ENCODE measurements around the gene CCP110. TPM values are rescaled to one million over a fixed set of nuclear protein-coding genes. Genes with fewer than 3 reads are reported as not detected.

CCP110 gene
- total and polyA plus RNA-seq, 4 experiments from 2014 or later = 7.3 to 21.3 (median 15.4) TPM

DNA sequence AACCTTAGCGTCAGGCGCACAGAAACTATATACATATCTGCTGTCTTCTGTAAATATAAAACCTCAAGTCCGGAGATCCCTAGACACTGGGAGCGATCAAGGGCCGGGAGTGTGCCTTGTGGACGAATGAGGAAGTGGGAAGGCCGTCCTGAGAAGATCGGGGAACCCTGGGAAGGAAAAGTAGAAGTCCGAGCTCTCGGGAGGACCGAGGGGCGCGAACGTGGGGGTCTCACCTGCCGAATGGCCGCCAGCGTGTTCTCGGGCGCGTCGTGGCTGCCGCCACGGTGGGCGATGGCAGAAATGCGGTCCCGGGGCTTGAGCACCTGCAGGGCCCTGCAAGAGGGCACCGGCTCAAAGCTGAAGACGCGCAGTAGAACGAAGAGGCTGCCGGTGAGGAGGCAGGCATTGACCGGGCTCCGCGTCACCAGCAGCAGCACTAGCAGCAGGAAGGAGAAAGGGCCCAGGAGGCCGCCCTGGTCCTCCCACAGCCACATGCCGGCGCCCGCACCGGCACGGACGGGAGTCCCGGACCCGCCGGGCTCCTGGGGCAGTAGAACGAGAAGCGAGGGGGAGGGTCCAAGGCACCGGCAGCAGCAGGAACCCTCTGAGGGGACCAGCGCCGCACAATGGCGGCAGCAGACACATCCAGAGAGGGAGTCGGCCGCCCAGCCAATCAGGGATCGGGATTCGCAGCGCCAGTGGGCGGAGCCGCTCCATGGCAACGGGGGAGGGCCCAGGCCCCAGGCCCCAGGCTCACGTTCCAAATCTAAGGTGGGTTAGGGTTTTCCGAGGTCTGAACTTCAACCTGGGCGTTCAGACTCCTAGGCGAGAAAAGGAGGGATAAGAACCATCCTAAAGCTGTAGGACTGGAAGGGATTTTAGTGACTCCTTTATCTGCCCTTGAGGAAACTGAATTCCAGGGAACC, 2.0 kb upstream of the CCP110 start, which contains the start of gene GDE1:
TSS of gene GDE1 (minus strand) at position 628 of the 926 bp plus-strand sequence. CDS start at position 494, 134 bp downstream.
- Mint-ChIP-seq H3K27me3 (no peaks in the 10 kb centered on the region), H3K27ac (peak within 1 kb of the TSS; percentile 73 to 98 (median 95)), H3K4me3 (peak within 1 kb of the TSS; percentile 95 to 99 (median 96)), H3K36me3 (peaks cover 6 to 22% of the 10 kb centered on the region in 2 donors), H3K4me1 (peaks cover 45 to 74% (median 55%) of the 10 kb centered on the region in 4 donors), H3K9me3 (no peaks in the 10 kb centered on the region)
- Histone ChIP-seq H3K4me3 (ENCODE audit: low read length in 2 of 2) (peak within 1 kb of the TSS; percentile 87 to 89), H3K27ac (ENCODE audit: low read depth, low read length) (peak within 1 kb of the TSS; percentile 78), H3K27me3 (ENCODE audit: insufficient read depth, low read length) (no peaks in the 10 kb centered on the region), H3K9me3 (ENCODE audit: control insufficient read depth in 1 of 2, low read length in 2 of 2) (no peaks in the 10 kb centered on the region), H3K36me3 (ENCODE audit: insufficient read depth, low read length) (no peaks in the 10 kb centered on the region), H3K4me1 (ENCODE audit: insufficient read depth, low read length) (peaks cover 70% of the 10 kb centered on the region)
- peak; percentile 88 to 93 (median 89) for DNase-seq
- intact Hi-C loops (cut with micrococcal nuclease) = loop anchor here (2.0 to 10.0 kb wide), 3 partner anchors 197 to 1219 kb away; partner anchors contain the start of genes IQCK, KNOP1, SMG1 and THUMPD1
- ChIA-PET POLR2A (ENCODE audit: partially characterized antibody) (interaction anchor here (1.0 to 2.7 kb wide), 3 partner anchors 16 to 33 kb away, joined by 3 to 28 read pairs (median 7); partner anchors contain the start of gene VPS35L), CTCF (ENCODE audit: partially characterized antibody) (interaction anchor here (1.6 to 3.4 kb wide), 3 partner anchors 19 to 36 kb away, joined by 5 to 20 read pairs (median 12); partner anchors contain the start of gene VPS35L)

DNA sequence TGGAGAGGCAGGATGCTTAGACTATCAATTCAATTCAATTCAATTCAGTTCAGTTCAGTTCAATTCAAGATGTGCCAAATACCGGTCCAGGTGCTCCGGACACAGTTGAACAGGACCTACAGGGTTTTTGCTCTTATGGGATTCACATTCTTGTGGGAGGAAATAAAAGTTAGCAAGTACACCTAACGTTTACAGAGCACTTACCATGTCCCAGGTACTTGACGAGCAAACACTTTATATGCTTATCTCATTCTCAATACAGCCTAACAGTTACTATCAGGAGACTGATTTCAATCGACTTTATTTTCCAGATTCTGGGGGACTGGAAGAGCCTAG, 1.4 kb upstream of the CCP110 start:
- Mint-ChIP-seq H3K36me3 (peaks cover under 1 to 16% of the 10 kb centered on the region in 2 donors), H3K4me3 (peak overlapping the region; percentile 95 to 99 (median 96)), H3K9me3 (no peaks in the 10 kb centered on the region), H3K27ac (peak overlapping the region; percentile 73 to 98 (median 95)), H3K27me3 (no peaks in the 10 kb centered on the region), H3K4me1 (peaks cover 39 to 68% (median 49%) of the 10 kb centered on the region in 4 donors)
- POLR2A ChIA-PET (ENCODE audit: partially characterized antibody) = interaction anchor here (2.7 kb wide), 1 partner anchor 33 kb away, joined by 28 read pairs; the partner anchor contains the start of gene VPS35L
- H3K36me3 ChIP-seq (ENCODE audit: insufficient read depth, low read length) = no peaks in the 10 kb centered on the region
- intact Hi-C loops (cut with micrococcal nuclease) = loop anchor here (2.0 to 10.0 kb wide), 3 partner anchors 196 to 1218 kb away; partner anchors contain the start of genes IQCK, KNOP1, SMG1 and THUMPD1
- peak overlapping the region in 1 of 2 donors; percentile 89 for H3K4me3 ChIP-seq (ENCODE audit: low read length in 2 of 2)
- DNase-seq = no peak
- H3K27ac ChIP-seq (ENCODE audit: low read depth, low read length) = peak overlapping the region; percentile 78
- H3K9me3 ChIP-seq (ENCODE audit: control insufficient read depth in 1 of 2, low read length in 2 of 2) = no peaks in the 10 kb centered on the region
- H3K27me3 ChIP-seq (ENCODE audit: insufficient read depth, low read length) = no peaks in the 10 kb centered on the region
- CTCF ChIA-PET (ENCODE audit: partially characterized antibody) = interaction anchor here (3.4 kb wide), 1 partner anchor 33 kb away, joined by 20 read pairs; the partner anchor contains the start of gene VPS35L
- H3K4me1 ChIP-seq (ENCODE audit: insufficient read depth, low read length) = peaks cover 67% of the 10 kb centered on the region

DNA sequence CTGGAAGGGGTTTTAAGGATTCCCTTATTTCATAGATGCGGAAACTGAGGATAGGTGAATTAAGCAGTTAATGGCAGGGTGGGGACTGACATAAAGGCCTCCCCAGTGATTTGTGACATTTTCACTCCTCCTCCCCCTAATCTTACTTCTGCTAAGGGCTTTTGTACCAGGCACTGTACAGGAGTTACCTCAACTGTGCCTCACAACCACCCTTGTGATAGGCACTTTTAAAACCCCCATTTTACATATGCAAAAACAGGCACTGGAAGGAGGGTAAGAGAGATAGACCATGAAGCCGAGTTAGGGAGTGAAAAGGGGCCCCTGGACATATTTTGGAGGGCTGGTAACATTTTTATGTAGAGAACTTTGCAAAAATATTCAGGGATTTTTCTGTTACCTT, 982 bp upstream of the CCP110 start:
- no peaks in the 10 kb centered on the region for H3K36me3 ChIP-seq (ENCODE audit: insufficient read depth, low read length)
- Mint-ChIP-seq H3K9me3 (no peaks in the 10 kb centered on the region), H3K36me3 (peaks cover 0 to 13% of the 10 kb centered on the region in 2 donors), H3K27ac (peak overlapping the region in 6 of 7 donors; percentile 57 to 98 (median 94)), H3K4me3 (peak overlapping the region in 5 of 8 donors; percentile 20 to 99 (median 96)), H3K4me1 (peaks cover 36 to 64% (median 45%) of the 10 kb centered on the region in 4 donors), H3K27me3 (no peaks in the 10 kb centered on the region)
- H3K4me3 ChIP-seq (ENCODE audit: low read length in 2 of 2) = no peak overlapping the region
- peaks cover 63% of the 10 kb centered on the region for H3K4me1 ChIP-seq (ENCODE audit: insufficient read depth, low read length)
- no peak for DNase-seq
- intact Hi-C loops (cut with micrococcal nuclease) = loop anchor here (1.0 to 10.0 kb wide), 7 partner anchors 33 to 1218 kb away; partner anchors contain the start of genes ARL6IP1, COQ7, IQCK and KNOP1
- ChIA-PET CTCF (ENCODE audit: partially characterized antibody) (interaction anchor here (3.4 kb wide), 1 partner anchor 33 kb away, joined by 20 read pairs; the partner anchor contains the start of gene VPS35L), POLR2A (ENCODE audit: partially characterized antibody) (interaction anchor here (2.7 to 3.5 kb wide), 2 partner anchors 32 to 33 kb away, joined by 28 to 66 read pairs; partner anchors contain the start of gene VPS35L)
- no peaks in the 10 kb centered on the region for H3K9me3 ChIP-seq (ENCODE audit: control insufficient read depth in 1 of 2, low read length in 2 of 2)
- H3K27me3 ChIP-seq (ENCODE audit: insufficient read depth, low read length) = no peaks in the 10 kb centered on the region
- peak overlapping the region; percentile 78 for H3K27ac ChIP-seq (ENCODE audit: low read depth, low read length)

DNA sequence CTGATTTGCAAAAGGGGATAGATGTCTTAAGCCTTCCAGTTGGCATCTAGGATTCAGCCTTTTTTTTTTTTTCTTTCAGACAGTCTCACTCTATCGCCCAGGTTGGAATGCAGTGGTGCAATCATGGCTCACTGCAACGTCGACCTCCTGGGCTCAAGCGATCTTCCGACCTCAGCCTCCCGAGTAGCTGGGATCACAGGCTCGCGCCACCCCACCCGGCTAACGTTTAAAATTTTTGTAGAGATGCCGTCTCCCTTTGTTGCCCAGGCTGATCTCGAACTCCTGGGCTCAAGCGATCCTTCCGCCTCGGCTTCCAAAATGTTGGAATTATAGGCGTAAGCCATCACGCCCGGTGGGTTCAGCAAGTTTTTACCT, 571 bp upstream of the CCP110 start:
- H3K27ac ChIP-seq (ENCODE audit: low read depth, low read length) = no peak overlapping the region
- Mint-ChIP-seq H3K4me3 (peak overlapping the region in 6 of 8 donors; percentile 8 to 55 (median 26)), H3K9me3 (no peaks in the 10 kb centered on the region), H3K4me1 (peaks cover 35 to 63% (median 45%) of the 10 kb centered on the region in 4 donors), H3K36me3 (peaks cover under 1 to 16% of the 10 kb centered on the region in 2 donors), H3K27ac (peak overlapping the region in 4 of 7 donors; percentile 6 to 99 (median 88)), H3K27me3 (no peaks in the 10 kb centered on the region)
- no peak overlapping the region for H3K4me3 ChIP-seq (ENCODE audit: low read length in 2 of 2)
- H3K36me3 ChIP-seq (ENCODE audit: insufficient read depth, low read length) = no peaks in the 10 kb centered on the region
- ChIA-PET CTCF (ENCODE audit: partially characterized antibody) (interaction anchor here (1.0 to 5.2 kb wide), 3 partner anchors 27 to 722 kb away, joined by 3 to 58 read pairs (median 4); partner anchors contain the start of genes ARL6IP1 and VPS35L), POLR2A (ENCODE audit: partially characterized antibody) (interaction anchor here (0.8 to 3.5 kb wide), 4 partner anchors 13 to 456 kb away, joined by 4 to 66 read pairs (median 5); partner anchors contain the start of genes COQ7 and VPS35L)
- intact Hi-C loops (cut with micrococcal nuclease) = loop anchor here (1.0 to 10.0 kb wide), 7 partner anchors 32 to 1218 kb away; partner anchors contain the start of genes ARL6IP1, COQ7, IQCK and KNOP1
- H3K9me3 ChIP-seq (ENCODE audit: control insufficient read depth in 1 of 2, low read length in 2 of 2) = no peaks in the 10 kb centered on the region
- no peaks in the 10 kb centered on the region for H3K27me3 ChIP-seq (ENCODE audit: insufficient read depth, low read length)
- peaks cover 61% of the 10 kb centered on the region for H3K4me1 ChIP-seq (ENCODE audit: insufficient read depth, low read length)
- DNase-seq = no peak

DNA sequence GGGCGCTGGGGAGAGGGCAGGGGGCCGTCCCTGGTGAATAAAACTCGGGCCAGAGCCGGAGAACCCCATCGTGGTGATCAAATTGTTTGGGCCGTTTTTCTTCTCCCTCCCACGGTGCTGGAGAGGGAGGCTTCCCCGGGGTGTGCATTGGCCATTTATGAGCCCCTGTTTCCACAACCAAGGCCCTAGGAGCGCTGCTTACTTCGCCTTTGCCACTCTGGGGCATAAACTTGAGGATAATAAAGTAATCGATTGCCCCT, 544 bp downstream of the CCP110 start:
- no peaks in the 10 kb centered on the region for H3K9me3 Mint-ChIP-seq
- Histone ChIP-seq H3K27me3 (ENCODE audit: insufficient read depth, low read length) (no peaks in the 10 kb centered on the region), H3K4me1 (ENCODE audit: insufficient read depth, low read length) (peaks cover 51% of the 10 kb centered on the region), H3K27ac (ENCODE audit: low read depth, low read length) (peak overlapping the region; percentile 69), H3K9me3 (ENCODE audit: control insufficient read depth in 1 of 2, low read length in 2 of 2) (no peaks in the 10 kb centered on the region), H3K4me3 (ENCODE audit: low read length in 2 of 2) (peak overlapping the region; percentile 66 to 73), H3K36me3 (ENCODE audit: insufficient read depth, low read length) (no peaks in the 10 kb centered on the region)
- no peaks in the 10 kb centered on the region for H3K27me3 Mint-ChIP-seq
- peaks cover 10 to 22% of the 10 kb centered on the region in 2 donors for H3K36me3 Mint-ChIP-seq
- ChIA-PET CTCF (ENCODE audit: partially characterized antibody) (interaction anchor here (1.1 to 5.2 kb wide), 3 partner anchors 21 to 31 kb away, joined by 3 to 58 read pairs (median 6); partner anchors contain the start of gene VPS35L), POLR2A (ENCODE audit: partially characterized antibody) (interaction anchor here (1.1 to 3.5 kb wide), 6 partner anchors 18 to 457 kb away, joined by 4 to 66 read pairs (median 4); partner anchors contain the start of genes COQ7, IQCK, KNOP1 and VPS35L)
- H3K4me3 Mint-ChIP-seq = peak overlapping the region; percentile 95 to 100 (median 98)
- peaks cover 29 to 54% (median 38%) of the 10 kb centered on the region in 4 donors for H3K4me1 Mint-ChIP-seq
- intact Hi-C loops (cut with micrococcal nuclease) = loop anchor here (10.0 kb wide), 1 partner anchor 599 kb away; the partner anchor contains the start of gene SMG1
- peak in 1 of 5 donors; percentile 17 for DNase-seq
- H3K27ac Mint-ChIP-seq = peak overlapping the region; percentile 81 to 99 (median 92)

DNA sequence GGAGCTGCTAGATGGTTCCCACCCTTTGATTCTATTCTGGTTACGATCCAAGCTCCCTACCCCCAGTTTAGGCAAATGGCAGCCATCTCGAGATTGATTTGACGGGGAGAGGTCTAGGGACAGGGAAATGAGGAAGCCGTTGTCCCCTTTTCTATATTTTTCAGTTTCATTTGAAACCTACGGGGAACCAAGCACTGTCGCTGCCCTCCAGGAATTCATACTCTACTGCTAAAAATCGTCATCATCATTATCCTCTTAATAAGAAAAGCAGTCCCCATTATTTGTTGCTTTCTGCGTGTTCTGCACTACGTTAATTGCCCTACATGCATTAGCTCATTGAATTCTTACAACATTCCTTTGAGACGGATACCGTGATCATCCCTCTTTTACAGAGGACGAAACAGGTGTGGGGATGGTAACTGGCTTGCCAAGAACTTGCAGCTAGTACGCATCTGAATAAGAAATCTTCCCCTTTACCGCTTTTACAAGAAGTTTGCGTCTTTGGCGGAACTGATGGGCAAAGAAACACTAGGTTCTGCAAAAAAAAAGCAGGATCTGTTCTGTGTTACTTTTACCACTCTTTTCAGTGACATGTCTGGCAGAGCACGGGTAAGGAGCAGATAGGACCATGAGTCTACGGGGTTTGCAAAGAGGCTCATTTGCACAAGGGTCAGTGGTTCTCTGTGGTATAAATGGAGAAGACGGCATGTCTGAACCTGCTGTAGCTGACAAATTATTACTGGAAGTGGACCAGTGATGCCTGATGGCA, 1.1 kb downstream of the CCP110 start:
- Mint-ChIP-seq H3K4me1 (peaks cover 29 to 54% (median 38%) of the 10 kb centered on the region in 4 donors), H3K36me3 (peaks cover 10 to 22% of the 10 kb centered on the region in 2 donors), H3K27ac (peak overlapping the region; percentile 35 to 99 (median 92)), H3K27me3 (no peaks in the 10 kb centered on the region), H3K9me3 (no peaks in the 10 kb centered on the region), H3K4me3 (peak overlapping the region; percentile 95 to 100 (median 98))
- DNase-seq = peak in 1 of 5 donors; percentile 2
- Histone ChIP-seq H3K4me3 (ENCODE audit: low read length in 2 of 2) (peak overlapping the region; percentile 66 to 73), H3K9me3 (ENCODE audit: control insufficient read depth in 1 of 2, low read length in 2 of 2) (no peaks in the 10 kb centered on the region), H3K27me3 (ENCODE audit: insufficient read depth, low read length) (no peaks in the 10 kb centered on the region), H3K36me3 (ENCODE audit: insufficient read depth, low read length) (no peaks in the 10 kb centered on the region), H3K4me1 (ENCODE audit: insufficient read depth, low read length) (peaks cover 48% of the 10 kb centered on the region), H3K27ac (ENCODE audit: low read depth, low read length) (peak overlapping the region; percentile 69)
- ChIA-PET CTCF (ENCODE audit: partially characterized antibody) (interaction anchor here (0.5 to 5.2 kb wide), 5 partner anchors 22 to 365 kb away, joined by 3 to 58 read pairs (median 3); partner anchors contain the start of gene VPS35L), POLR2A (ENCODE audit: partially characterized antibody) (interaction anchor here (0.9 to 3.5 kb wide), 6 partner anchors 17 to 458 kb away, joined by 3 to 66 read pairs (median 4); partner anchors contain the start of genes COQ7, IQCK, KNOP1 and VPS35L)
- intact Hi-C loops (cut with micrococcal nuclease) = loop anchor here (10.0 kb wide), 1 partner anchor 600 kb away; the partner anchor contains the start of gene SMG1

Measured in CD4-positive, alpha-beta memory T cell (primary cell).